Pancreas (tissue), 10 donors: ENCODE measurements around the gene PPM1L. TPM values are rescaled to one million over a fixed set of nuclear protein-coding genes. Genes with fewer than 3 reads are reported as not detected.

Experiments
- ATAC-seq, 4 donors: fragments of 200-7000 bp; cut with Tn5 transposase; one replicate each; pipeline versions ENCODE4 v1.8.0 to v1.9.1; 2020; ENCODE audit warnings: mild to moderate bottlenecking in 4 of 4, moderate library complexity in 4 of 4
- DNase-seq, 6 donors: peaks; one replicate each; pipeline ENCODE4 v3.0.0-alpha.2; 2020
- FAIRE-seq: peaks from 2 replicates; lab custom pipeline; 2012; peaks lifted over from hg19 to GRCh38; lab: Jason Lieb, UNC
- H3K27ac ChIP-seq, 4 donors: fragments of 200-600 bp; sonication (generic); 1 replicate in 3 of 4; 2 replicates in 1 of 4; pipeline versions ENCODE4 v1.5.0 to v1.8.0; 2020
- H3K27me3 ChIP-seq, 4 donors: fragments of 200-600 bp; one replicate each; pipeline ENCODE4 v1.8.0; 2021
- H3K36me3 ChIP-seq, 3 donors: fragments of 200-600 bp; sonication (generic) in 1 of 3; one replicate each; pipeline versions ENCODE4 v1.5.0 to v1.8.0; 2020 to 2021
- H3K4me1 ChIP-seq, 3 donors: fragments of 200-600 bp; one replicate each; pipeline ENCODE4 v1.8.0; 2021
- H3K4me3 ChIP-seq, 4 donors: fragments of 200-600 bp; sonication (generic) in 2 of 4; one replicate each; pipeline versions ENCODE4 v1.5.0 to v1.8.0; 2020 to 2021
- H3K9me3 ChIP-seq, 4 donors: fragments of 200-600 bp; one replicate each; pipeline ENCODE4 v1.8.0; 2021
- CTCF ChIP-seq, 4 donors: fragments of 200-600 bp; sonication (generic) in 3 of 4; IDR thresholded peaks; one replicate each; pipeline versions ENCODE4 v1.5.0 to v1.8.0; 2021; ENCODE audit warnings: antibody characterized with exemption in 4 of 4
- WGBS, 2 donors: extraction: QIAGEN DNeasy Blood & Tissue Kit; methylation state at CpG; one replicate each; pipeline ENCODE4 v1.1.7; 2013; 5-methylcytosine and 5-hydroxymethylcytosine counted together
- intact Hi-C, 3 donors: fragments of 100-400 bp; cut with DNase I; formaldehyde crosslinking; loops; one replicate each; pipeline versions ENCODE4 v1.11.1 to v1.14.2; 2022
- polyA plus RNA-seq, 2 donors: library from polyadenylated mRNA; stranded (reverse); fragments of 200-250 nt; gene quantifications; one replicate each; pipeline ENCODE4 v1.2.3, GENCODE V29; 2013
- total RNA-seq, 6 donors: library from RNA; stranded (reverse); fragmentation: NEBNext Ultra II Directional in 4 of 6; extraction: Animal tissue kit (Norgen Biotek cat#: 25700) in 4 of 6; gene quantifications; one replicate each; pipeline versions ENCODE4 v1.2.1 to v1.2.4, GENCODE V29; 2021 to 2023
- donor health status: healthy with polysubstance abuse.
- donor health status: DM: no; HTN: no; CAD: no; lungs with moderate emphysema.
- donor health status: DM: no; HTN: no; CAD: no.
- donor health status: control.
- donor health status: control.
- donor health status: Bipolar disorder and iron deficiency.
- donor health status: DM: yes; HTN: yes; CAD: no.
- donor health status: DM: no; HTN: no; CAD: no.
- donor health status: DM: no; HTN: no; CAD: no.
- donor health status: DM: yes; HTN: yes; CAD: no.

PPM1L gene
- total and polyA plus RNA-seq, 8 donors, result 2.3 to 12.3 (median 6.4) TPM

GRCh38 chr3:160950542-160950941, 194.5 kb downstream of the PPM1L start:
- Histone ChIP-seq H3K9me3 (no peaks in the 10 kb centered on the region), H3K4me1 (peaks cover 6 to 22% (median 11%) of the 10 kb centered on the region in 3 donors), H3K27me3 (no peaks in the 10 kb centered on the region), H3K27ac (no peak overlapping the region), H3K36me3 (no peaks in the 10 kb centered on the region), H3K4me3 (no peak overlapping the region)
- DNase-seq (no peak), FAIRE-seq (no peak), ATAC-seq (peak; percentile 17 to 65 (median 62))
- WGBS, 2 donors, result 28 to 38% methylated on average over 2 of the region's 2 CpGs
- intact Hi-C loops, result no loop called here
- no peak for TF ChIP-seq CTCF (IDR thresholded peaks at IDR 0.05)

- Histone ChIP-seq H3K27me3 (no peaks in the 10 kb centered on the region), H3K36me3 (no peaks in the 10 kb centered on the region), H3K9me3 (no peaks in the 10 kb centered on the region), H3K4me1 (peaks cover 6 to 22% (median 11%) of the 10 kb centered on the region in 3 donors), H3K27ac (no peak overlapping the region), H3K4me3 (no peak overlapping the region)
- 70 to 71% methylated on average over 2 of the region's 2 CpGs for WGBS, 2 donors
- intact Hi-C loops, result no loop called here
- TF ChIP-seq CTCF (IDR thresholded peaks at IDR 0.05), result no peak
- DNase-seq, result no peak
- FAIRE-seq, result no peak
- no peak for ATAC-seq
Observed at GRCh38 chr3:160950954-160951353, 194.9 kb downstream of the PPM1L start.

- no peaks in the 10 kb centered on the region for H3K36me3 ChIP-seq
- no peak for TF ChIP-seq CTCF (IDR thresholded peaks at IDR 0.05)
- DNase-seq, result no peak
- intact Hi-C loops, result no loop called here
- no peak for FAIRE-seq
- H3K9me3 ChIP-seq, result no peaks in the 10 kb centered on the region
- peaks cover 6 to 22% (median 11%) of the 10 kb centered on the region in 3 donors for H3K4me1 ChIP-seq
- 31 to 42% methylated on average over 8 of the region's 8 CpGs for WGBS, 2 donors
- no peak overlapping the region for H3K4me3 ChIP-seq
- no peak overlapping the region for H3K27ac ChIP-seq
- H3K27me3 ChIP-seq, result no peaks in the 10 kb centered on the region
- ATAC-seq, result peak in 2 of 4 donors; percentile 6 to 40
Observed at GRCh38 chr3:160951642-160952487, 195.8 kb downstream of the PPM1L start.

GRCh38 chr3:160953686-160954085, 197.7 kb downstream of the PPM1L start:
- no peak for TF ChIP-seq CTCF (IDR thresholded peaks at IDR 0.05)
- 94 to 98% methylated on average over 3 of the region's 3 CpGs for WGBS, 2 donors
- intact Hi-C loops, result no loop called here
- no peak for DNase-seq
- H3K4me3 ChIP-seq, result no peak overlapping the region
- no peak for FAIRE-seq
- no peaks in the 10 kb centered on the region for H3K9me3 ChIP-seq
- no peak for ATAC-seq
- no peaks in the 10 kb centered on the region for H3K27me3 ChIP-seq
- H3K4me1 ChIP-seq, result peaks cover 0 to 22% (median 11%) of the 10 kb centered on the region in 3 donors
- H3K36me3 ChIP-seq, result no peaks in the 10 kb centered on the region
- no peak overlapping the region for H3K27ac ChIP-seq

GRCh38 chr3:160956785-160957184, 200.8 kb downstream of the PPM1L start:
- peak; percentile 31 to 70 (median 55) for ATAC-seq
- Histone ChIP-seq H3K4me1 (peaks cover 0 to 16% (median 7%) of the 10 kb centered on the region in 3 donors), H3K36me3 (no peaks in the 10 kb centered on the region), H3K9me3 (no peaks in the 10 kb centered on the region), H3K27ac (no peak overlapping the region), H3K4me3 (no peak overlapping the region), H3K27me3 (no peaks in the 10 kb centered on the region)
- TF ChIP-seq CTCF (IDR thresholded peaks at IDR 0.05), result no peak
- intact Hi-C loops, result no loop called here
- DNase-seq, result no peak
- FAIRE-seq, result no peak
